Effector memory CD8-positive, alpha-beta T cell (primary cell): Measurements from ENCODE around the gene KRTAP5-5.

ENCODE experiments used
- ATAC-seq: fragments of 150-1000 bp; cut with Tn5 transposase; replicated peaks from 2 replicates; pipeline ENCODE4 v1.10.0; 2021; ENCODE audit warnings: mild to moderate bottlenecking, moderate library complexity
- DNase-seq, 3 experiments: peaks; one replicate each; pipeline ENCODE4 v3.0.0; 2021
- H3K27ac Mint-ChIP-seq, 2 donors: one replicate each; pipeline ENCODE4 v1.8.0; 2022; ENCODE audit warnings: mild to moderate bottlenecking in 2 of 2, mixed read lengths in 2 of 2, moderate library complexity in 2 of 2
- H3K27me3 Mint-ChIP-seq, 2 donors: one replicate each; pipeline ENCODE4 v1.8.0; 2022; ENCODE audit warnings: mixed read lengths in 2 of 2
- H3K36me3 Mint-ChIP-seq: one replicate; pipeline ENCODE4 v1.8.0; 2022; ENCODE audit warnings: mild to moderate bottlenecking, moderate library complexity, mixed read lengths; ENCODE audit not compliant: insufficient read depth
- H3K4me1 Mint-ChIP-seq, 2 donors: one replicate each; pipeline ENCODE4 v1.8.0; 2022; ENCODE audit warnings: low read depth in 2 of 2, mixed read lengths in 2 of 2
- H3K4me3 Mint-ChIP-seq, 2 donors: one replicate each; pipeline ENCODE4 v1.8.0; 2022; ENCODE audit warnings: mild to moderate bottlenecking in 2 of 2, mixed read lengths in 2 of 2, moderate library complexity in 2 of 2
- H3K9me3 Mint-ChIP-seq, 2 donors: one replicate each; pipeline ENCODE4 v1.8.0; 2022; ENCODE audit warnings: mixed read lengths in 2 of 2

KRTAP5-5 gene

GRCh38 chr11:1674173-1675131 is 44.9 kb downstream of the KRTAP5-5 start:
- Mint-ChIP-seq H3K4me1 (no peaks in the 10 kb centered on the region), H3K27me3 (peaks cover 49 to 73% of the 10 kb centered on the region in 2 donors), H3K36me3 (peaks cover 17% of the 10 kb centered on the region), H3K9me3 (no peaks in the 10 kb centered on the region), H3K27ac (no peak overlapping the region), H3K4me3 (no peak overlapping the region)
- ATAC-seq (no peak), DNase-seq (no peak)

DNA sequence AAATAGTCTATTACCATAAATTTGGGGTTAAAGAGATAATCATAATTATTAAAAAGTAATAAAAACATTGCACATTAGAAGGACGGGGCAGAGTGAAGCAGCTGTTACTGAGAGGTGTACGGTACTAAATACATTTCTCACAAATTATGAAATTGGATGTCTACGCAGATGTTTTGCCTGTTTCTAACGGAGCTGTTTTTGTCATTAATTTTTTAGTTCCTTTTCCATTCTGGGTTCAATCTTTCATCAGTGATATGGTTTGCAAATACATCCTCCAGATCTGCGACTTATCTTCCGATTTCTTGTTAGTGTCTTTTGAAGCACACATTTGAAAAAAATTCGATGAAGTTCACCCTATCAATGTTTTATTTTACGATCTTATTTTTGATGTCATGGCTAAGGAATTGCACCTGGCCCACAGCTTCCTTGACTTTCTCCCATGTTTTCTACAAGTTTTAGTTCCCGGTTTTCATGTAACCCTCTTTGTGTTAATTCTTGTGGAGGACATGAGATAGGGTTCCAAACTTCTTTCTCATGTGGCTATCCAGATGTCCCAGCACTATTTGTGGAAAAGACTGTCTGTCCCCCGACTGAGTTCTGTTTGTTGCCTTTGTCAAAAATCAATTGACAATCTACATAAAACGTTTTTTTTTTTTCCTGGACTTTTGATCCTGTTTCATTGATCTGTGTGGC is 46.1 kb downstream of the KRTAP5-5 start:
- Mint-ChIP-seq H3K27ac (no peak overlapping the region), H3K4me1 (no peaks in the 10 kb centered on the region), H3K9me3 (no peaks in the 10 kb centered on the region), H3K36me3 (peaks cover 8% of the 10 kb centered on the region), H3K4me3 (no peak overlapping the region), H3K27me3 (peaks cover 49 to 73% of the 10 kb centered on the region in 2 donors)
- ATAC-seq (no peak), DNase-seq (no peak)

DNA sequence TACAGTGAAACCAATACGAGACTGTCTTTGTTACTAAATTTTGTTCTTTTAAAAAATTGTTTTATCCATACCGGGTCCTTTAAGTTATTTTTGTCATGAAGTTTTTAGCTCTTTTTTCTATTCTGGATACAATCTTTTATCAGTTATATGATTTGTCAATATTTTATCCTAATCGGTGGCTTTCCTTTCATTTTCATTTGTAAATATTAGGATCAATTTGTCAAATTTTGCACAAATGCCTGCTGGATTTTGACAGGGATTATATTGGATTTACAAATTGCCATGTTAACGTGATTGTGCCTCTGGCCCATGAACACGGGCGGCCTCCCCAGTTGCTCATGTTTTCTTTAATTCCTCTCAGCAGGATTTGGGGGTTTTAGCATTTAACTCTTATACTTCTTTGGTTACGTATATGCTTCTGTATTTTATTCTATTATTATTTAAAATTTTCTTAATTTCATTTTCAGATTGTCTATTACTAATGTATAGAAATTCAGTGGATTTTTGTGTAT is 46.7 kb downstream of the KRTAP5-5 start:
- H3K4me3 Mint-ChIP-seq, result no peak overlapping the region
- no peaks in the 10 kb centered on the region for H3K9me3 Mint-ChIP-seq
- H3K36me3 Mint-ChIP-seq, result peaks cover 4% of the 10 kb centered on the region
- no peak for ATAC-seq
- peaks cover 49 to 73% of the 10 kb centered on the region in 2 donors for H3K27me3 Mint-ChIP-seq
- no peaks in the 10 kb centered on the region for H3K4me1 Mint-ChIP-seq
- DNase-seq, result no peak
- no peak overlapping the region for H3K27ac Mint-ChIP-seq

GRCh38 chr11:1679881-1680280 is 50.3 kb downstream of the KRTAP5-5 start:
- no peak for ATAC-seq
- no peaks in the 10 kb centered on the region for H3K36me3 Mint-ChIP-seq
- no peak overlapping the region for H3K4me3 Mint-ChIP-seq
- no peak for DNase-seq
- H3K4me1 Mint-ChIP-seq, result no peaks in the 10 kb centered on the region
- H3K9me3 Mint-ChIP-seq, result no peaks in the 10 kb centered on the region
- peaks cover 47 to 61% of the 10 kb centered on the region in 2 donors for H3K27me3 Mint-ChIP-seq
- H3K27ac Mint-ChIP-seq, result no peak overlapping the region
